ENCODE data around the gene PATE2.

PATE2 gene

GRCh38 chr11:125778728-125779127, at the start of gene PATE2:
PATE2 (minus strand) TSS chr11:125778828; CDS start chr11:125778773, 55 bp downstream.
- no peak for DNase-seq (ENCODE audit: low spot score)

GRCh38 chr11:125807909-125808308, 29.3 kb upstream of the PATE2 start:
- no peak for DNase-seq (ENCODE audit: low spot score)

DNA sequence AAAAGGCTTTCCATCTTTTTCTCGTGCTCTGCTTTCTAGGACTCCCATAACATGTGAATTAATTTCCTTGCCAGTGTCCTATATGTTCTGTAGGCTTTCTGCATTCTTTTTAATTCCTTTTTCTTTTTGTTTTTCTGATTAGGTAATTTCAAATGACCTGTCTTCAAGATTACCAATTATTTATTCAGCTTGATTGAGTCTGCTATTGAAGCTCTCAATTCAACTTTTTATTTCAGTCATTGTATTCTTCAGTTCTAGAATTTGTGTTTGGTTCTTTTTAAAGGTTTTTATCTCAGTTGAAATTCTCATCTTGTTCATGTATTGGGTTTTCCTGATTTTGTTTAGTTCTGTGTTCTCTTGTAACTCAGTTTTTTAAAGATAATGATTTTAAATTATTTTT, 23.8 kb upstream of the PATE2 start:
- DNase-seq (ENCODE audit: low spot score), result no peak

DNA sequence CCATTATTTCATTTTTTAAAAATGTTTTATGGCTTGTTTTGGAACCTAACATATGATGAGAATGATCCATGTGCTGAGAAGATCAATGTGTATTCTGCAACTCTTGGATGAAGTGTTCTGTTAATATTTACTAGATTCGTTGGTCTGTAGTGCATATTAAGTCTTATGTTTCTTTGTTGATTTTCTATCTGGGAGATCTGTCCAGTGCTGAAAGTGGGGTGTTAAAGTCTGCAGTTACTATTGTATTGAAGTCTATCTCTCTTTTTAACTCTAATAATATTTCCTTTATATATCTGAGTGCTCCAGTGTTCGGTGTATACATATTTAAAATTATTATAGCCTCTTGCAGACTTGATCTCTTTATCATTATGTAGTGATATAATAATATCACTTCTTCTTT, 21.2 kb upstream of the PATE2 start:
- no peak for DNase-seq (ENCODE audit: low spot score)

DNA sequence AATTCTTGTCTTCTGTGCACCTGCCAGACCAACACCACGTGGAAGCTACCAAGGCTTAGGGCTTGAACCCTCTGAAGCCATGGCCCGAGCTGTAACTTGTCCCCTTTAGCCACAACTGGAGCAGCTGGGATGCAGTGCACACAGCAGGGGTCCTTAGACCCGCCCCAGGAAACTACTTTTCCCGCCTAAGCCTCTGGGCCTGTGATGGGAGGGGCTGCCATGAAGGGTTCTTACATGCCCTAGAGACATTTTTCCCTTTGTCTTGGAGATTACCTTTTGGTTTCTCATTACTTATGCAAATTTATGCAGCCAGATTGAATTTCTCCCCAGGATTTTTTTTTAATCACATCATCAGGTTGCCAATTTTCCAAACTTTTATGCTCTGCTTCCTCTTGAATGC, 19.0 kb upstream of the PATE2 start:
- DNase-seq (ENCODE audit: low spot score), result no peak

GRCh38 chr11:125790825-125791224, 12.2 kb upstream of the PATE2 start:
- no peak for DNase-seq (ENCODE audit: low spot score)

DNA sequence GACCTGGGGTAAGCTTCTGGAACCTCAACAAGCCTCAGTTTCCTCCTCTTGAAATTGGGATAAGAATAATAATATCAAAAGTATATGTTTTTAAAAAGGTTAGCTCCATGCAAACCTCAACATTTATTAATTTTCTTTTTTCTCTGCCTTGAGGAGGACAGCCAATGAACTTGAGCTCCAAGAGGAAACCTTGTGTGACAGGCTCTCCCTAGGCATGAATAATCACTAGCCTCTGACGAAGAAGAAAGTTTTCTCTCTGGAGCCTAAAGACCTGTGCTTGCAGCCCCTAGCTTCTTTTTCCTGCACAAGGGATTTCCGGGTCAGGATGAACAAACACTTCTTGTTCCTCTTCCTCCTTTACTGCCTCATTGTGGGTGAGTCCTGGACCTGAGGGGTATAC, 9.2 kb upstream of the PATE2 start, which contains the start of gene PATE3:
PATE3 (plus strand) TSS at position 301 of the 400 bp plus-strand sequence; CDS start at position 326, 25 bp downstream.
- no peak for DNase-seq (ENCODE audit: low spot score)

DNA sequence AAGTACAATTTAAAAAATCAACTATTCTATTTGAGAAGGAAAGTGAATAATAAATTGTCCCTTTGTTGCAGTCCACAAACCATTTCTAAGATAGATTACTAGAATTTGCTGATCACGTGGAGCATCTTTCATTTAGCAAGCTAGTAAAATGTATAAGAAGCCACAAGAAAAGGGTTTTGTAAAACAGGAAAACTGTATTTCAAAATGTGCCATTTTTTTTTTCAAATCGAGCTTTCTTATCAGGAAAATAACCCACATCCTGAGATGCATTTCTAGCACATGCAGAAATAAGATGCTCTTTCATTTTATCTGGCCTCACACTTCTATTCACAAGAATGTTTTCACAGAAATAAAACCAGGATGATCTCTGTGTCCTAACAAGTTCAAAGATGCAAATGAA, 6.0 kb upstream of the PATE2 start:
- no peak for DNase-seq (ENCODE audit: low spot score)

DNA sequence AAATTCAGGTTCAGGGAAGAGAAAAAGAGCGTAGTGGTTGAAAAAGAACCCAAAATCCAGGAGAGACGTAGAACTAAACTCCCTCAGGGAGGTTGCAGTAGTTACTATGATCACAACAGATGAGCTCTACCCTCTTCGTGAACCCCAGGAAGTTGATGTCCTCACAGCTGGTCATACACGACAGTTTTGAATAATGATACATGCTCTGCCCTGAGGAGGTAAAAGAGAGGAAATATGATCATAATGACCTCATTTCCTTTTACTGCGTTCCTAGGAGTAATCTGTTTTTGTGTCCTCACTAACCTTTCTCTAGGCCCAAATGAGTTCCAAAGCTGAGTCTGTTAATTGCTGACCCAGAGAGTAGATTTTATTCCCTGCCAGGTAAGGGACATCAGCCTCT, 1.3 kb downstream of the PATE2 start:
- DNase-seq (ENCODE audit: low spot score), result no peak

DNA sequence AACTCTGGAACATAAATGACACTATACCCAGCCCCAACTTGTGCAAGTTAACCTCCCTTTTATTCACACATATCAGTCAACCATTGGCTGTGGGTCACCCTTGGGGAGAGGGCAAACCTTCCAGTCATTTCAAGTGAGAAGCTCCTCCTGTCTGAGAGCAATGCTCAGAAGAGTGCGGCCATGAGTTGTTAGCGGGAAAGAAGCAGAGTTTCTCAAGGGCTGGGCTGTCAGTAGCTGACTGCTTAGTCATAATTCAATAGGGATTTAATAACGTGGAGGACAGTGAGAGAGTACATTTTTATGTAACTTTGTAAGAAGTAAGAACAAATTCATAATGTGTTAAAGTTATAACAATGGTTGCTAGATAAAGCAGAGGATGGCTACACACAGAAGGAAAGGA, 5.1 kb downstream of the PATE2 start:
- DNase-seq (ENCODE audit: low spot score), result no peak

DNA sequence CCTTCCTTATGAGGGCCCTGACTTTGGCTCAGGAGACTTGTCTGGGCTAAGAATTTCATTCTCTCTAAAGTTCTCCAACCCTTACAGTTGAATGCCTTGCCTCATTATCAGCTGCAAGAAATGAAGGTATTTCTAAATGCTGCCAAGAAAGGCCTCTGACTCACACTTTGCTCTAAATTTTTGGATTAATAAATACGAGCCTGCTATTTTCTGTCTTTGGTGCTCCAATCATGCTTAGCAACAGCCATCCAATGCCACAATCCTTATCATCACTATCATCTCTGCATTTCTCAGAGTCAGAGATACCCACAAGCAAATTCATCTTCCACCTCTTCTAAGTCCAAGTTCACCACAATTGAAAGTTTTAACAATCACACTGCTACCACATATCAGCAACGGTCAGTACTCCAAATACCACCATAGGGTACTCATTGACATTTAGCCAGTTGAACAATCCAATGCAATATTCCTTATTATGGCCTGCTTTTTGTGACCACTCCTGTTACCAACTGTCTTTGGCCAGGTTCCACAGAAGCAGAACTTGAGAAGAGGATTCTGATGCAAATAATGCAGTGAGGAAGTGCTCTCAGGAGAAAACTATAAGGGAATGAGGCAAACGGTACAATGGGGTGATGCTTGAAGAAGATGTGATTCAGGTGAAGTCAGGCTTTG, 5.7 kb downstream of the PATE2 start:
- no peak for DNase-seq (ENCODE audit: low spot score)

DNA sequence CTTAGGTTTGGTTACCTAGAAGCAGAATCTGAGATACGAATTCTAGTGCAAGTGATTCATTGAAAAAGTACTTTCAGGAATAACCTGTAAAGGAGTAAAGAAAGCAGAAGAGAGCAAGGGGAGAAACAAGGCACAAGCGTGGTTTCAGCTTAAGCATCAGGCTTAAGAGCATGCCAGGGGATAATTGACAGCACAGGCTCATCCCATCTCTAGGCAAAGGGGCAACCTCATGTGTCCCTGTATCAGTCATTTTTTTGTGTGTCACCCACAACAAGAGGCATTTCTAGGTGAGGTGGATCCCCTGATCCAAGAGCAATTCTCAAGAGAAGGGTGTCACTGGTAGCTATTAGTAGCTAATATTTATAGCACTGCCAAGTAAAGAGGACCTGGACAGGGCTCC, 8.0 kb downstream of the PATE2 start:
- no peak for DNase-seq (ENCODE audit: low spot score)

DNA sequence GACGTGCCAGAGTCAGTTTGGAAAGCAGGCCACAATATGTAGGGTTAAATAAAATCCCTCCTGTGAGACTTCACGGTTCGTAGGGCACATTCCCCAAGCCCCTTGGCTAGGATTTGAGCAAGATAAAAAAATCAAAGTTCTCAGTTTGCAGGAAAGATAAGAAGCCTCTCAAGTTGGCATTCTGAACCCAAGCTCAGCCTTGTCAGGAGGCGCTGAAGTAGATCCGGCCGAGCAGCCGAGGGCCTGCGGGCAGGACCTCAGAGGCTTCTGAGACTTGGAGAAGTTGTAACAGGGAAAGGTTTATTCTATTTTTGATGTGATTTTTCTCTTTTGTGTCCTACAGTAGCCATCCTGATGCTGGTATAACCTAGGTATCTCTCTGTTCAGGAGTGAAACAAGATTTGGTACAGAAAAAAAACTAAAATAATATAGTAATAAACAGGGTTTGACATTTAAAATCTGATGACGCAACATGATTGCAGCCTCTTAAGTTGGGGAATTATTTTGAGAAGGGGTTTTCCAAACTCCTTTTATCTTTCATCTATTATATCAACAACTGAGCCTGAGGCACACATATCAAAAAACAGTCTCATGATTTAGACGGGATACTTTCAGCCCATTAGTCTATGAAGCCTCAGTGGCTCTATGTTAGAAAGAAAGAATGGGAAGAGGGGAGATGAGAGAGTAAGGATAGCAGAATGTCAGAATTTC, 10.1 kb downstream of the PATE2 start:
- DNase-seq (ENCODE audit: low spot score), result no peak

DNA sequence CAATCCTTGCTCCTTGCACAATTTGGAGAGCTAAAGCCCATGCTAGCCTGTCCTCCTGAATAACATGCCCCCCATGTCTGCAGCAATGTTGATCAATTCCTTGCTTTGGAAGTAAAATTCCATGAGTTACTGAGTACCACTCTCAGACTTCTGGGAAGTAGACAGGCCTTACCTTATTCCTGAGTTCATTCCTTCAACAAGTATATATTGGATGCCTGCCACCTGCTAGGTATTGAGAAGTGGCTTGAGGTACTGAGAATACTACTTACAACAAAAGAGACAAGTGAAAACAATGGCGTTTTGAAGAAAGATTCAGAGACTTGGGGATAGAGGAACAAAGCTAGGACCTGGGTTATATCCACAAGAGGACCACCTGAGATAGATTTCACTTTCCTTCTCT, 12.4 kb downstream of the PATE2 start:
- DNase-seq (ENCODE audit: low spot score), result no peak

DNA sequence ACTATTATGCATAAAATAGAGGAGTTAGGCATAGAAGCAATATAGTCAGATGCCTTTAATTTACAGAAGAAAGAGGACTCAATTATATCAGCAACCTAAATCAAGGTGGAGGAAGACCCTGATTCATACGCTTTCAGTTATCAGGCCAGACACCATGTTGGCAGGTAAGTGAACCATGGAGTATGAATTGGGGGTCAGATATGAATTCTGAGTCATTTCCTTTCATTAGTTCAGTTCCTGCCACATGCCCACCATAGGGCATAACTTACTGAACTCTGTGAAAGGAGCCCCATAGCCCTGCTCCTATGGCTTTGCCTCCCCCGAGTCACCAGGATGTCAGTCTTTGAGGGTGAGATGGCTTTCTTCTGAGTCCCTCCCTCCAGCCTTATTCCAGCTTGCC, 15.1 kb downstream of the PATE2 start:
- DNase-seq (ENCODE audit: low spot score), result no peak

- no peak for DNase-seq (ENCODE audit: low spot score)
Observed at GRCh38 chr11:125762445-125762844, 16.2 kb downstream of the PATE2 start.

GRCh38 chr11:125756050-125756449, 22.6 kb downstream of the PATE2 start:
- DNase-seq (ENCODE audit: low spot score), result no peak

- DNase-seq (ENCODE audit: low spot score), result no peak
Observed at GRCh38 chr11:125750629-125751028, 28.0 kb downstream of the PATE2 start.

GRCh38 chr11:125745979-125746378, 32.6 kb downstream of the PATE2 start, which contains the start of gene PATE1:
PATE1 (plus strand) TSS chr11:125746279; CDS start chr11:125746305, 26 bp downstream.
- no peak for DNase-seq (ENCODE audit: low spot score)

DNA sequence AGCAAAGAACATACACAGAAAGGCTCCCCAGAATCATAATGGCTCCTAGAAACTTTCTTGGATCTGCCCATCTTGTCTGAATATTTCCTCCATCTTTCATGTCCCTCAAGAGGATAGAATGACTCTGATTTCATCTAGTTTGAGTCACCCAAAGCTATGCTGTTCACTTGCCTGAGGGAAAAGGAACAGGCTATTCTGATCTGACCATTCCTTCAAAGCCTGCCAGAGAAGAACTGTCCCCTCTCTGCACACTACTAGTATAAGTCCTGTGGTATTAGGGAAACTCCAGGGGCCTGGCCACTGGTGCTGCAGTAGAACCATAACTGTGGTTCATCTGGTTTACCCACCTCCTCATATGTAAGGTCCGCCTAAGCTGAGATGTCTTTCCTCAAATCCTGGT, 34.9 kb downstream of the PATE2 start:
- no peak for DNase-seq (ENCODE audit: low spot score)

DNA sequence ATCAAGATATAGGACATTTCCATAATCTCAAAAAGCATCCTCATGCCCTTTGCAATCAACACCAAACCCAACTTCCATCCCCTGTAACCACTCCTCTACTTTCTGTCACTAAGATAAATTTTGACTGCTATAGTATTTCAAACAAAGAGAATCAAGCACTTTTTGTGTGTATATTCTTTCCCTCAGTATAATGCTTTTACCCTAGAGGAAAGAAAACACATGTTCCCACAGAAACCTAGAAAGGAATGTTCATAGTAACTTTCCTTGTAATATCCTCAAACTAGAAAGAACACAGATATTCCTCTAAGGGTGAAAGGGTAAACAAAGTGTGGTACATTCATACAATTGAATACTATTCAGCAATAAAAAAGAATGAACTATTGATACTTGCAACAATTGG, 38.0 kb downstream of the PATE2 start:
- DNase-seq (ENCODE audit: low spot score), result no peak

DNA sequence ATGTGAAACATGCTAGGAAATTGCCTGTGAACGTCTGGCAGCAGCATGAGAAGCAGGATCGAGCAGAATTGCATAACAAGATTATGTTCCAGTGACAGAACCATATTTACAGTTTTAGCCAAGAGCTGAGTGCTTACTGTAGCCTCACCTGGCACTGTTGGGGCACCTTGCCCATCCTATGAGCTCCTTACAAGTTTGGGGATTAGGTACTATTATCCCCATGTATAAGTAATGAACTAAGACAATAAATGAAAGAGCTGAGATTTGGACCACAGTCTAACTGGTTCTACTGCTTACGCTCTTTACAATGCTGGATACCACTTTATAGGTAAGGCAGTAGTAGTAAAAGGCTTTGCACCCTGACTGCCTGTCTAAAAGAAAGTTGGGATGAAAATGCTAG, 49.7 kb downstream of the PATE2 start:
- DNase-seq (ENCODE audit: low spot score), result no peak
